T-helper 22 cell (primary cell): ENCODE measurements around the gene TNFRSF4.
A peak's percentile ranks its signal among the peaks of the same experiment; 100 is the strongest.

Experiments used
- DNase-seq: peaks from one replicate; pipeline ENCODE4 v3.0.0-alpha.2; 2020; ENCODE audit warnings: low read depth

Gene TNFRSF4

GRCh38 chr1:1232796-1233566, 19.0 kb upstream of the TNFRSF4 start:
- DNase-seq, result no peak

- no peak for DNase-seq
These were observed 18.3 kb upstream of the TNFRSF4 start, which contains the start of gene B3GALT6 for GRCh38 chr1:1232208-1232795. TSS of gene B3GALT6 (plus strand) at chr1:1232237. CDS start at chr1:1232279, 42 bp downstream.

- DNase-seq, result peak; percentile 95
These were observed 17.7 kb upstream of the TNFRSF4 start, which contains the start of gene SDF4 for GRCh38 chr1:1231400-1232207. TSS of gene SDF4 (minus strand) at chr1:1232001. CDS start at chr1:1228772, 3,229 bp downstream.

GRCh38 chr1:1230656-1231399, 16.9 kb upstream of the TNFRSF4 start:
- no peak for DNase-seq

GRCh38 chr1:1229770-1230169, 15.8 kb upstream of the TNFRSF4 start:
- no peak for DNase-seq

- DNase-seq, result no peak
These were observed 14.8 kb upstream of the TNFRSF4 start for GRCh38 chr1:1228596-1229321.

- DNase-seq, result no peak
These were observed 14.2 kb upstream of the TNFRSF4 start for GRCh38 chr1:1228187-1228586.

GRCh38 chr1:1227386-1227785, 13.4 kb upstream of the TNFRSF4 start:
- no peak for DNase-seq

- no peak for DNase-seq
These were observed 12.8 kb upstream of the TNFRSF4 start for GRCh38 chr1:1226566-1227362.

GRCh38 chr1:1225913-1226312, 12.0 kb upstream of the TNFRSF4 start:
- no peak for DNase-seq

GRCh38 chr1:1225238-1225845, 11.4 kb upstream of the TNFRSF4 start:
- no peak for DNase-seq

- no peak for DNase-seq
These were observed 9.9 kb upstream of the TNFRSF4 start for GRCh38 chr1:1223891-1224290.

- DNase-seq, result no peak
These were observed 9.4 kb upstream of the TNFRSF4 start for GRCh38 chr1:1223321-1223720.

GRCh38 chr1:1222575-1223225, 8.7 kb upstream of the TNFRSF4 start:
- no peak for DNase-seq

- DNase-seq, result no peak
These were observed 8.1 kb upstream of the TNFRSF4 start for GRCh38 chr1:1221887-1222574.

GRCh38 chr1:1220197-1220596, 6.2 kb upstream of the TNFRSF4 start:
- no peak for DNase-seq

- peak; percentile 65 for DNase-seq
These were observed 5.4 kb upstream of the TNFRSF4 start for GRCh38 chr1:1219341-1219740.

- DNase-seq, result no peak
These were observed 4.7 kb upstream of the TNFRSF4 start for GRCh38 chr1:1218524-1219200.
